Measurements from ENCODE around the gene HSPA13. TPM values are rescaled to one million over a fixed set of nuclear protein-coding genes. Genes with fewer than 3 reads are reported as not detected.

The HSPA13 gene
- total RNA-seq, 2 donors from 2014 or later = 13.2 to 26.2 TPM

DNA sequence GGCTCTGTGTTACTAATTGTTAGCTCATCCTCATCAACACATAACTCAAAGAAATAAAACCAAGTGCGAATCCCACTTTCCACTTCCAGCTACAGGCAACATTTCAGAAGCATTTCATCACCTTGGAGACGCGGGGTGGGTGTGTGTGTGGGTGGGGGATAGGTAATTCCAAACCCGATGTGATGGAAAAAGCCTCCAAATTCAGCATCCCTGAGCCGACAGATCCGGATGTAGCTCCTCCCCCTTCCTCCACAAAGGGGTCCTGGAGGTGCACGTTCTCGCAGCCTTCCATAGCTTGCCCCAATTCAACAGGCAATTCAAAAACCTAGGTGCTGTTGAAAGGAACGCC lies 486 bp downstream of the HSPA13 start:
- peak overlapping the region; percentile 62 for H3K27ac ChIP-seq
- no peaks in the 10 kb centered on the region for H3K27me3 ChIP-seq
- TF ChIP-seq, protein P1, sequence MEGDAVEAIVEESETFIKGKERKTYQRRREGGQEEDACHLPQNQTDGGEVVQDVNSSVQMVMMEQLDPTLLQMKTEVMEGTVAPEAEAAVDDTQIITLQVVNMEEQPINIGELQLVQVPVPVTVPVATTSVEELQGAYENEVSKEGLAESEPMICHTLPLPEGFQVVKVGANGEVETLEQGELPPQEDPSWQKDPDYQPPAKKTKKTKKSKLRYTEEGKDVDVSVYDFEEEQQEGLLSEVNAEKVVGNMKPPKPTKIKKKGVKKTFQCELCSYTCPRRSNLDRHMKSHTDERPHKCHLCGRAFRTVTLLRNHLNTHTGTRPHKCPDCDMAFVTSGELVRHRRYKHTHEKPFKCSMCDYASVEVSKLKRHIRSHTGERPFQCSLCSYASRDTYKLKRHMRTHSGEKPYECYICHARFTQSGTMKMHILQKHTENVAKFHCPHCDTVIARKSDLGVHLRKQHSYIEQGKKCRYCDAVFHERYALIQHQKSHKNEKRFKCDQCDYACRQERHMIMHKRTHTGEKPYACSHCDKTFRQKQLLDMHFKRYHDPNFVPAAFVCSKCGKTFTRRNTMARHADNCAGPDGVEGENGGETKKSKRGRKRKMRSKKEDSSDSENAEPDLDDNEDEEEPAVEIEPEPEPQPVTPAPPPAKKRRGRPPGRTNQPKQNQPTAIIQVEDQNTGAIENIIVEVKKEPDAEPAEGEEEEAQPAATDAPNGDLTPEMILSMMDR (IDR thresholded peaks at IDR 0.05) = no peak
- H3K4me1 ChIP-seq = no peaks in the 10 kb centered on the region
- H3K36me3 ChIP-seq = no peaks in the 10 kb centered on the region
- H3K9me3 ChIP-seq = no peaks in the 10 kb centered on the region
- intact Hi-C loops (cut with DNase I) = loop anchor here (10.0 kb wide), 1 partner anchor 128 kb away; no protein-coding TSS in a partner anchor
- H3K9ac ChIP-seq (ENCODE audit: low read depth in 2 of 2, low read length in 2 of 2) = peak overlapping the region; percentile 90 to 96
- H3K4me3 ChIP-seq = peak overlapping the region; percentile 83
- peak; percentile 43 for DNase-seq

DNA sequence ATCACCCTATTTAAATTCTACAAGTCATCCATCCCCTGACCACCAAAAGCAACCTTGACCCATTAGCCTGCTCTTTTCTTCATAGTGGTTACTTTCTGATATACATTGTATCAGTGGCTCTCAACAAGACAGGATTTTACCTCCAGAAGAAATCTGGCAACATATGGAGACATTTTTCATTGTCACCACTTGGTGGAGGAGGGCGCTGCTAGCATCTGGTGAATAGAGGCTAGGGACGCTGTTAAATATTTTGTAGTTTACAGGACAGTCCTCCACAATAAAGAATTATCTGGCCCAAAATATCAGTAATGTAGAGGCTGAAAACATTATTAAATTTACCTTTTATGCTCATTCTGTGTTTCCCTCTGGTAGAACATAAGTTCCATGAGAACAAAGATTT lies 6.1 kb downstream of the HSPA13 start:
- Histone ChIP-seq H3K36me3 (no peaks in the 10 kb centered on the region), H3K27me3 (no peaks in the 10 kb centered on the region)

DNA sequence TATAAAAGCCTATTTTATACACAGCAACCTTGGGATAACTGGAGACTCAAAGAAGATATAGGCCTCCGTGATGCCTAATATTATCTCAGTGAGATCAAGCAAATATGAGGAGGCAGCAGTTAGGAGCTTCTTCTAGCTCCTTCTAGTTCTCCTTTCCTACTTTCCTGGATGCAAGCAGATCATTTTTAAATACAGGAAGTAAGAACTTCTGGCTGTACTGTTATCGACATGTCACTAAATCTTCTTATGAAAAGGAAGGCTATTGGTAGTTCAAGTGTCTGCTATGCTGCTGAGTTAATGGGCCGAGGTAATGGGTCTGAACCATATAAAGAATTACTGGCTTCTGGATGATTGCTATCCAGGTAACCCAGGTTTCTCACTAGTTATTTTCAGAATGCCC lies 15.9 kb downstream of the HSPA13 start:
- intact Hi-C loops (cut with DNase I) = no loop called here
- Histone ChIP-seq H3K4me3 (no peak overlapping the region), H3K9me3 (no peaks in the 10 kb centered on the region), H3K4me1 (no peaks in the 10 kb centered on the region), H3K36me3 (no peaks in the 10 kb centered on the region), H3K27ac (no peak overlapping the region), H3K27me3 (no peaks in the 10 kb centered on the region), H3K9ac (ENCODE audit: low read depth in 2 of 2, low read length in 2 of 2) (no peak overlapping the region)
- no peak for DNase-seq
- TF ChIP-seq, protein P1 (IDR thresholded peaks at IDR 0.05) = no peak

More for the DNA sequence above, 6.1 kb downstream of the HSPA13 start:
- H3K27ac ChIP-seq = no peak overlapping the region
- no peak overlapping the region for H3K4me3 ChIP-seq
- H3K9me3 ChIP-seq = no peaks in the 10 kb centered on the region
- intact Hi-C loops (cut with DNase I) = no loop called here
- H3K9ac ChIP-seq (ENCODE audit: low read depth in 2 of 2, low read length in 2 of 2) = no peak overlapping the region
- TF ChIP-seq, protein P1 (IDR thresholded peaks at IDR 0.05) = no peak
- no peaks in the 10 kb centered on the region for H3K4me1 ChIP-seq
- DNase-seq = no peak

DNA sequence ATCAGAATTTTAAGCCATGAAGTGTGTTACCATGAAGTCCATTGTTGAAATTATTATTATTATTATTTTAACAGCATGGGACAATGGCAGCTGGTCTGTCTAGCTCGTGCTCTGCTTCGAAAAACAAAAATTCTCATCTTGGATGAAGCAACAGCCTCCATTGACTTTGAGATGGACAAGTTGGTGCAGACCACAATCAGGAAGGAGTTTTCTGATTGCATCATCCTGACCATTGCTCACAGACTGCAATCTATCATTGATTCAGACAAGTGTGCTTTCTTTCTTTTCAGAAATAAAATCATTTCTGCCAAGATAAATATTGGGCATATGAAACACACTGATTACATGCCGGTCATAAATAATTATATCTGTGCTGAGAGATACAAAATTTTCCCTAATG lies 21.0 kb downstream of the HSPA13 start:
- no peak for DNase-seq
- Histone ChIP-seq H3K36me3 (no peaks in the 10 kb centered on the region), H3K27ac (no peak overlapping the region), H3K4me1 (no peaks in the 10 kb centered on the region), H3K4me3 (no peak overlapping the region), H3K27me3 (no peaks in the 10 kb centered on the region), H3K9me3 (no peaks in the 10 kb centered on the region), H3K9ac (ENCODE audit: low read depth in 2 of 2, low read length in 2 of 2) (no peak overlapping the region)
- intact Hi-C loops (cut with DNase I) = no loop called here
- TF ChIP-seq, protein P1 (IDR thresholded peaks at IDR 0.05) = no peak

DNA sequence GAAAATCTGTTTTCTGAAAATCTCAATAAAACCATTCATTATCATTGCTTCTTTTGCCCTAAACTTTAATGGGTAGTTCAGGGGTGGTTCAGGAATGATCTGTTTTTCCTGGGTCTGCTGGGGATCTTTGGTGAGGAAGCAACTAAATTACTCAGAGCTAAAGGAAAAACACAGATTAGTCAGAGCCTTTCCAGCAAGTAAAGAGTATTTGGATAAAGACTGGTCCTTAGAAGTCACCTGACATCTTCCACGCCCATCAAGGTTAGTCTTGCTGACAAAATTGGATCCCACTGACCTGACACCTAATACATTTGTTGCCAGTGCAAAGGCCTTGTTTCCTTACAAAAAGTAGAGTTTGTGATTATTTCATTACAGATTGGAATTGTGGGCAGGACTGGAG lies 24.2 kb downstream of the HSPA13 start:
- Histone ChIP-seq H3K4me3 (no peak overlapping the region), H3K27ac (no peak overlapping the region), H3K4me1 (no peaks in the 10 kb centered on the region), H3K9ac (ENCODE audit: low read depth in 2 of 2, low read length in 2 of 2) (no peak overlapping the region), H3K9me3 (no peaks in the 10 kb centered on the region), H3K27me3 (no peaks in the 10 kb centered on the region), H3K36me3 (no peaks in the 10 kb centered on the region)
- no peak for DNase-seq
- TF ChIP-seq, protein P1 (IDR thresholded peaks at IDR 0.05) = no peak
- intact Hi-C loops (cut with DNase I) = no loop called here

DNA sequence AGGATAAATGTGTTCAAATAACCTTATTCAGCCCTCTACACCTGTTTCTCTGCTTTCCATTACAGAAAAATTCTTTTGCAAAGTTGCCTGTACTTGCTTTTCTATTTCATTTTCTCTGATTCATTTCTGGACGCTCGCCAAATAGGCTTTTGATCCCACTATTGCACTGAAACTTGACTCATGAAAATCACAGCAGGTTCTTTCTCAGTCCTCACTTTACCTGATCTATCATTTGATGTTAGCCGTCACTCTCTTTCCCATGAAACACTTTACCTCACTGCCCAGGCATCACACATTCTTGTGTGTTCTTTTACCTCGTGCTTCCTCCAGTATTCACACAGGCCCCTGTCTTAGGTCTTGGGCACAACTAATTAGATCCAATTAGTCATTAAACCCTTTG lies 26.2 kb downstream of the HSPA13 start:
- TF ChIP-seq, protein P1 (IDR thresholded peaks at IDR 0.05) = no peak
- Histone ChIP-seq H3K27ac (no peak overlapping the region), H3K4me1 (no peaks in the 10 kb centered on the region), H3K27me3 (no peaks in the 10 kb centered on the region), H3K4me3 (no peak overlapping the region), H3K9ac (ENCODE audit: low read depth in 2 of 2, low read length in 2 of 2) (no peak overlapping the region), H3K9me3 (no peaks in the 10 kb centered on the region), H3K36me3 (no peaks in the 10 kb centered on the region)
- no peak for DNase-seq
- intact Hi-C loops (cut with DNase I) = no loop called here
